Pancreas (tissue), 10 donors: ENCODE results near the gene PEX14. TPM values are rescaled to one million over a fixed set of nuclear protein-coding genes. Genes with fewer than 3 reads are reported as not detected.

ENCODE experiments used
- ATAC-seq, 4 donors: fragments of 200-7000 bp; cut with Tn5 transposase; one replicate each; pipeline versions ENCODE4 v1.8.0 to v1.9.1; 2020; ENCODE audit warnings: mild to moderate bottlenecking in 4 of 4, moderate library complexity in 4 of 4
- DNase-seq, 6 donors: peaks; one replicate each; pipeline ENCODE4 v3.0.0-alpha.2; 2020
- FAIRE-seq: peaks from 2 replicates; lab custom pipeline; 2012; peaks lifted over from hg19 to GRCh38; lab: Jason Lieb, UNC
- H3K27ac ChIP-seq, 4 donors: fragments of 200-600 bp; sonication (generic); 1 replicate in 3 of 4; 2 replicates in 1 of 4; pipeline versions ENCODE4 v1.5.0 to v1.8.0; 2020
- H3K27me3 ChIP-seq, 4 donors: fragments of 200-600 bp; one replicate each; pipeline ENCODE4 v1.8.0; 2021
- H3K36me3 ChIP-seq, 3 donors: fragments of 200-600 bp; sonication (generic) in 1 of 3; one replicate each; pipeline versions ENCODE4 v1.5.0 to v1.8.0; 2020 to 2021
- H3K4me1 ChIP-seq, 3 donors: fragments of 200-600 bp; one replicate each; pipeline ENCODE4 v1.8.0; 2021
- H3K4me3 ChIP-seq, 4 donors: fragments of 200-600 bp; sonication (generic) in 2 of 4; one replicate each; pipeline versions ENCODE4 v1.5.0 to v1.8.0; 2020 to 2021
- H3K9me3 ChIP-seq, 4 donors: fragments of 200-600 bp; one replicate each; pipeline ENCODE4 v1.8.0; 2021
- WGBS, 2 donors: extraction: QIAGEN DNeasy Blood & Tissue Kit; methylation state at CpG; one replicate each; pipeline ENCODE4 v1.1.7; 2013; 5-methylcytosine and 5-hydroxymethylcytosine counted together
- intact Hi-C, 3 donors: fragments of 100-400 bp; cut with DNase I; formaldehyde crosslinking; loops; one replicate each; pipeline versions ENCODE4 v1.11.1 to v1.14.2; 2022
- polyA plus RNA-seq, 2 donors: library from polyadenylated mRNA; stranded (reverse); fragments of 200-250 nt; gene quantifications; one replicate each; pipeline ENCODE4 v1.2.3, GENCODE V29; 2013
- total RNA-seq, 6 donors: library from RNA; stranded (reverse); fragmentation: NEBNext Ultra II Directional in 4 of 6; extraction: Animal tissue kit (Norgen Biotek cat#: 25700) in 4 of 6; gene quantifications; one replicate each; pipeline versions ENCODE4 v1.2.1 to v1.2.4, GENCODE V29; 2021 to 2023
- TF ChIP-seq, protein P1 (sequence below), 4 donors: fragments of 200-600 bp; sonication (generic) in 3 of 4; IDR thresholded peaks; one replicate each; pipeline versions ENCODE4 v1.5.0 to v1.8.0; 2021; ENCODE audit warnings: antibody characterized with exemption in 4 of 4
- donor health status: healthy with polysubstance abuse.
- donor health status: DM: no; HTN: no; CAD: no; lungs with moderate emphysema.
- donor health status: DM: no; HTN: no; CAD: no.
- donor health status: control.
- donor health status: control.
- donor health status: Bipolar disorder and iron deficiency.
- donor health status: DM: yes; HTN: yes; CAD: no.
- donor health status: DM: no; HTN: no; CAD: no.
- donor health status: DM: no; HTN: no; CAD: no.
- donor health status: DM: yes; HTN: yes; CAD: no.

The PEX14 gene
- total and polyA plus RNA-seq, 8 donors = 6.0 to 12.8 (median 8.2) TPM

GRCh38 chr1:10480614-10481013, 5.9 kb downstream of the PEX14 start:
- H3K9me3 ChIP-seq = no peaks in the 10 kb centered on the region
- TF ChIP-seq, protein P1, sequence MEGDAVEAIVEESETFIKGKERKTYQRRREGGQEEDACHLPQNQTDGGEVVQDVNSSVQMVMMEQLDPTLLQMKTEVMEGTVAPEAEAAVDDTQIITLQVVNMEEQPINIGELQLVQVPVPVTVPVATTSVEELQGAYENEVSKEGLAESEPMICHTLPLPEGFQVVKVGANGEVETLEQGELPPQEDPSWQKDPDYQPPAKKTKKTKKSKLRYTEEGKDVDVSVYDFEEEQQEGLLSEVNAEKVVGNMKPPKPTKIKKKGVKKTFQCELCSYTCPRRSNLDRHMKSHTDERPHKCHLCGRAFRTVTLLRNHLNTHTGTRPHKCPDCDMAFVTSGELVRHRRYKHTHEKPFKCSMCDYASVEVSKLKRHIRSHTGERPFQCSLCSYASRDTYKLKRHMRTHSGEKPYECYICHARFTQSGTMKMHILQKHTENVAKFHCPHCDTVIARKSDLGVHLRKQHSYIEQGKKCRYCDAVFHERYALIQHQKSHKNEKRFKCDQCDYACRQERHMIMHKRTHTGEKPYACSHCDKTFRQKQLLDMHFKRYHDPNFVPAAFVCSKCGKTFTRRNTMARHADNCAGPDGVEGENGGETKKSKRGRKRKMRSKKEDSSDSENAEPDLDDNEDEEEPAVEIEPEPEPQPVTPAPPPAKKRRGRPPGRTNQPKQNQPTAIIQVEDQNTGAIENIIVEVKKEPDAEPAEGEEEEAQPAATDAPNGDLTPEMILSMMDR (IDR thresholded peaks at IDR 0.05) = no peak
- WGBS, 2 donors = 45 to 60% methylated on average over 2 of the region's 2 CpGs
- H3K4me3 ChIP-seq = no peak overlapping the region
- ATAC-seq (no peak), DNase-seq (no peak), FAIRE-seq (no peak)
- H3K4me1 ChIP-seq = peaks cover 7 to 8% (median 7%) of the 10 kb centered on the region in 3 donors
- H3K27ac ChIP-seq = no peak overlapping the region
- H3K36me3 ChIP-seq = no peaks in the 10 kb centered on the region
- intact Hi-C loops = no loop called here
- H3K27me3 ChIP-seq = no peaks in the 10 kb centered on the region

- H3K4me3 ChIP-seq = no peak overlapping the region
- H3K9me3 ChIP-seq = no peaks in the 10 kb centered on the region
- no peaks in the 10 kb centered on the region for H3K27me3 ChIP-seq
- H3K36me3 ChIP-seq = no peaks in the 10 kb centered on the region
- WGBS, 2 donors = 90 to 92% methylated on average over 6 of the region's 6 CpGs
- H3K27ac ChIP-seq = no peak overlapping the region
- DNase-seq (no peak), FAIRE-seq (no peak), ATAC-seq (peak in 3 of 4 donors; percentile 15 to 52 (median 47))
- TF ChIP-seq, protein P1 (IDR thresholded peaks at IDR 0.05) = no peak
- intact Hi-C loops = no loop called here
- H3K4me1 ChIP-seq = no peaks in the 10 kb centered on the region
Observed at GRCh38 chr1:10484521-10484920, 9.8 kb downstream of the PEX14 start.

GRCh38 chr1:10489291-10490055, 14.7 kb downstream of the PEX14 start:
- 34 to 48% methylated on average over 4 of the region's 4 CpGs for WGBS, 2 donors
- intact Hi-C loops = loop anchor here in 1 of 3 donors (5.0 kb wide), 1 partner anchor 57 kb away; the partner anchor contains the start of gene CENPS
- ATAC-seq = no peak
- no peak for DNase-seq
- H3K4me3 ChIP-seq = no peak overlapping the region
- H3K4me1 ChIP-seq = no peaks in the 10 kb centered on the region
- no peak for FAIRE-seq
- H3K9me3 ChIP-seq = no peaks in the 10 kb centered on the region
- TF ChIP-seq, protein P1 (IDR thresholded peaks at IDR 0.05) = no peak
- H3K27me3 ChIP-seq = no peaks in the 10 kb centered on the region
- no peaks in the 10 kb centered on the region for H3K36me3 ChIP-seq
- H3K27ac ChIP-seq = no peak overlapping the region

DNA sequence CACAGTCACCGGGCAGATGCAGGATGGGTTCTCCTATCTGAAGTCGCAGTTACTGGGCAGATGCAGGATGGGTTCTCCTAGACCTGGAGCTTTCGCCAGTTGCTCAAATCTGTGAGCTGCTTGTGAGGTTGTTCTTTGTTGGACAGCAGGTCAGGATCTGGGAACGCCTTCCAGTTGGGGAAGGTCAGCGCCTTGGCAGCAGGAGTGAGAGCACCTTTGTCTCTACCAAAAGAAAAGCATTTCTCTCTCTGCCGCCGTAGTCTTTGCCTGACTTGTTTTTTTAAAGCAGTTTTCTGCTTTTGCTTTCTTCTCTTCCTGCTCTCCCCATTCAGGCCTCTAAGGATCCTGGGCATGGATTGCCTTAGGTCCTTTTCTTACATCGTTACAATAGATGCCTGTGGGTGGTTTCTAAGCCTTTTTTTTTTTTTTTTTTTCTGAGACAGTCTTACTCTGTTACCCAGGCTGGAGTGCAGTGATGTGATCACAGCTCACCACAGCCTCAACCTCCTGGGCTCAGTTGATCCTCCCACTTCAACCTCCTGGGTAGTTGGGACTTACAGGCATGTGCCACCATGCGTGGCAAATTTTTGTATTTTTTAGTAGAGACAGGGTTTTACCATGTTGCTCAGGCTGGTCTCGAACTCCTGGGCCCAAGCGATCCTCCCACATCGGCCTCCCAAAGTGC, 15.7 kb downstream of the PEX14 start:
- no peak for ATAC-seq
- intact Hi-C loops = loop anchor here in 1 of 3 donors (5.0 kb wide), 1 partner anchor 58 kb away; the partner anchor contains the start of gene CENPS

More for the DNA sequence above, 15.7 kb downstream of the PEX14 start:
- FAIRE-seq (no peak), DNase-seq (no peak)
- H3K27ac ChIP-seq = no peak overlapping the region
- H3K4me3 ChIP-seq = no peak overlapping the region
- TF ChIP-seq, protein P1 (IDR thresholded peaks at IDR 0.05) = no peak
- no peaks in the 10 kb centered on the region for H3K27me3 ChIP-seq
- no peaks in the 10 kb centered on the region for H3K36me3 ChIP-seq
- no peaks in the 10 kb centered on the region for H3K9me3 ChIP-seq
- 72 to 82% methylated on average over 12 of the region's 12 CpGs for WGBS, 2 donors
- peaks cover 0 to 7% (median 7%) of the 10 kb centered on the region in 3 donors for H3K4me1 ChIP-seq
